GM19372 (cell line): ENCODE results near the gene ZNF519.
"Not testable (repeated sequence)": the region's sequence is repeated elsewhere in the genome, so short reads cannot be mapped to it uniquely, and the experiment has no call there.

Experiments
- ATAC-seq: cut with Tn5 transposase; IDR thresholded peaks from one replicate; pipeline ENCODE4 v1.9.1; 2021; ENCODE audit warnings: mild to moderate bottlenecking, low read depth, moderate library complexity; ENCODE audit not compliant: unreplicated experiment

Gene ZNF519

DNA sequence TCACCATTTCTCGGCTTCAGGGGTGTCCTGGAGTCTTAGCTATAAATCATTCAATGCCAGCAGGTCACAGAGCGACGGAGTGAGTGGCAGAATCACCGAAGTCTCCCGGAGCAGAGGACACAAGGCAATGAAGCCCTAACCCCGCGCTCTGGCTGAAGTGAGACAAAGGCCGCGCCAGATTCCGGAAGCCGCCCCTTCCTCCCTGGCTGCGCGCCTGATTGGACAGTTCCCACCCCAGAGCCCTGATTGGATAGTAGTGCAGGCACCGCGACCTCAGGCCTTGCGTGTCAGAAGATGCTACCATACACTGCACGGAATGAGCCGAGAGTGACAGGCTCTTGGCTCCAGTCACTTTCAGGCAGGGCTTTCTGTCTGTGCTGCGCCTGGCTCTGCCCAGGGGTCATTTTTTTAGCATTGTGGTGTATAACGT lies at the start of gene ZNF519:
ZNF519 (minus strand) TSS at position 165 of the 430 bp plus-strand sequence; CDS start at position 7, 158 bp downstream.
- peak; percentile 100 for ATAC-seq

DNA sequence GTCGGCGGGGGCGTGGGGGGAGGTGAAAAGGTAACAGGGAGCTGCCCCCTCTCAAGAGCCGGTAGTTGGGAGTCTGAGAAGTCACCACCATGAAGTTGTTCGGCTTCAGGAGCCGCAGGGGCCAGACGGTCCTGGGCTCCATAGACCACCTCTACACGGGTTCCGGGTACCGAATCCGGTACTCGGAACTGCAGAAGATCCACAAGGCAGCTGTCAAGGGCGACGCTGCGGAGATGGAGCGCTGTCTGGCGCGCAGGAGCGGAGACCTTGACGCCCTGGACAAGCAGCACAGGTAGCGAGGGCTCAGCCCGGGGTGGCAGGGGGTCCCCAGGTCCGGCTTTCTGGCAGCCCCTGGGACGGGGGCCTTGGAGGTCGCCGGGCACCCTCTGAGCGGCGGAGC lies 47.1 kb upstream of the ZNF519 start:
- peak; percentile 17 for ATAC-seq

GRCh38 chr18:14178321-14179196 lies 46.3 kb upstream of the ZNF519 start:
- peak; percentile 94 for ATAC-seq

DNA sequence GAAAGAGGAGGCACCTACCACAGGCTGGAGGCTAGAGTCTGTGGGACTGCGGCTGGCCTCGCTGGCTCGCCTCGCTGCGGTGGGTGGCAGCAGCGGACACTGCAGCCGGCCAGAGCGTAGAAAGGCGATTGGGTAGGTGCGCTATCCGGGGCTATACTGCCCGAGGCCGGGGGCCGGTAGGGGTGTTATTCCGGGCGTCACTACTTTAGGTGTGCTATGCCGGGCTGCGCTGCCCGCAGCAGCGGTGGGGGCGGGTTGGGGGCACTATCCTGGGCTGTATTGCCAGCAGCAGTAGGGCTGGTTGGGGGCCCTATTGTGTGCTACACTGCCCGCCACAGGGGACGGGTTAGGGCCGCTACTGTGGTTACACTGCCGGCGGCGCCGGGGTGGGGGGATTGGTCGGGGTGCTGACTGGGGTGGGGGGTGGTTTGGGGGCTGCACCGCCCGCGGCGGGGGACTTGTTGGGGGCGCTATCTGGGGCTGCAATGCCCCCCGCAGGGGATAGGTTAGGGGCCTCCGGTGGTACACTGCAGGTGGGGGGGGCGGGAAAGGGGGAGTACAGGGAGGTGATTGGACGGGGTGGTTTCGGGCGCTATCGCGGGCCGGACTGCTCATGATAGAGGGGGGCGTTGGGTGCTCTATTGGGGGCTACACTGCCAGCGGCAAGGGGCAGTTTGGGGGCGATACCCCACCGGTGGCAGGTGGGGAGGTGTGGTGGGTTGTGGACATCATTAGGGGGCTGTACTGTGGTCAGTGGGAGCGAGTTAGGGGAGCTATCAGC lies 45.5 kb upstream of the ZNF519 start:
- ATAC-seq = not testable (repeated sequence)

- ATAC-seq = not testable (repeated sequence)
Observed at GRCh38 chr18:14175404-14175803, 43.2 kb upstream of the ZNF519 start.

DNA sequence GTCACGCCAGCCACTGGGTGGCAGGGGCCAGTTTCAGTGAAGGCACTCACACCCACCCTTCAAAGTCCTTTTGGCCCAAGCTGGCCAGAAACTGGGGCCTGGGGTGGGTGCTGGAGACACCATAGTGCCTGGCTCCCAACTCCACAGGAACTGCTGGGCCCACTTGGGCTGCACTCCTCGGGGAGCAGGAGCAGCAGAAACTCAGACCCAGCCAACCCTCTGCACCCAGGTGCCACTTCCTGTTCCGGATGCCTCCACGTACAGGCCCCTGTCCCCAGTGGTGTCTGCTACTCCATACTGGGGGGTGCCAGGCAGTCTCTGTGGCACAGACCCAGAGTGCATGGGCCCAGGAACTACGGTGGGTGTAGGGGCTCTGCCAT lies 42.5 kb upstream of the ZNF519 start:
- no peak for ATAC-seq

- ATAC-seq = not testable (repeated sequence)
Observed at GRCh38 chr18:14174002-14174705, 41.9 kb upstream of the ZNF519 start.

- ATAC-seq = not testable (repeated sequence)
Observed at GRCh38 chr18:14173116-14173951, 41.1 kb upstream of the ZNF519 start.

DNA sequence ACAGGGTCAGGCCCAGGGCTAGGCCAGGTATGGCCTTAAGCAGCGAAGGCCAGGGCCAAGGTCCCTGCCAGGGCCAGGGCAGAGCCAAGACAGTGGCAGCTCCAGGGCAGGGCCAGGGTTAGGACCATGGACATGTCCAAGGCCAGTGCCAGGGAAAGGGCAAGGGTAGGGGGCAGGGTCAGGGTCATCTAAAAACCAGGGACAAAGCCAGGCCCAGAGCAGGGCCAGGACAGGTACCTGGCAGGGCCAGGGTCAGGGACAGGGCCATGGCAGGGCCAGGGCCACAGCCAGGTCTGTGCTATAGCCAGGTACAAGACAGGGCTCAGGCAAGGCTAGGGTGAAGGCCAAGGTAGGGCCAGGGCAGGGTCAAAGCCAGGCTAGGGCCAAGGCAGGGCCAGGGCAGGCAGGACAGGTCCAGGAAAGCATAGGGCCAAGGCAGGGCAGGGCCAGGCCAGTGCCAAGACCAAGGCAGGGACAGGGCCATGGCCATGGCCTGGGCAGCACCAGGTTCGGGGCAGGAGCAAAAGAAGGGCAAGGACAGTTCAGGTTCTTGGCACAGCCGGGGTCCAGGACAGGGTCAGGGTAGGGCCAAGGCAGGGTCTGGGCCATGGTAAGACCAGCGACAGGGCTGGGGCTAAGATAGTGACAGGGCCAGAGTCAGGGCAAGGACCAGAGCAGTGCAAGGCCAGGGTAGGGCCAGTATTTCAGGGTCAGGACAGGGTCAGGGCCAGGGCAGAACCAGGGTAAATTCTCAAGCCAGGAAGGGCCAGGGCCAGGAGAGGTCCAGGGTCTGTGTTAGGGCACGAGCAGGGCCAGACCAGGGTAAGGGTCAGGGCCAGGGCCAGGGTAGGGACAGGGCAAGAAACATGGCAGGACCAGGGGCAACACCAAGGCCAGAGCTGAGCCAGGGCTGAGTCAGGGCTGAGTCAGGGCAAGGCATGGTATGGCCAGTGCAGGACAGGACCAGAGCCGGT lies 40.2 kb upstream of the ZNF519 start:
- not testable (repeated sequence) for ATAC-seq

- ATAC-seq = not testable (repeated sequence)
Observed at GRCh38 chr18:14171301-14172141, 39.3 kb upstream of the ZNF519 start.

- not testable (repeated sequence) for ATAC-seq
Observed at GRCh38 chr18:14170367-14171036, 38.3 kb upstream of the ZNF519 start.

DNA sequence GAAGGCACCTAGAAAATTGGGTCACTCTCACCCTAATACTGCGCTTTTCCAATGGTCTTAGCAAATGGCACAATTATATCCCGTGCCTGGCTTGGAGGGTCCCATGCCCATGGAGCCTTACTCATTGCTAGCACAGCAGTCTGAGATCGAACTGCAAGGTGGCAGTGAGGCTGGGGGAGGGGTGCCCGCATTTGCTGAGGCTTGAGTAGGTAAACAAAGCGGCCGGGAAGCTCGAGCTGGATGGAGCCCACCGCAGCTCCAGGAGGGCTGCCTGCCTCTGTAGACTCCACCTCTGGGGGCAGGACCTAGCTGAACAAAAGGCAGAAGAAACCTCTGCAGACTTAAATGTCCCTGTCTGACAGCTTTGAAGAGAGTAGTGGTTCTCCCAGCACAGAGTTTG lies 30.7 kb upstream of the ZNF519 start:
- not testable (repeated sequence) for ATAC-seq

DNA sequence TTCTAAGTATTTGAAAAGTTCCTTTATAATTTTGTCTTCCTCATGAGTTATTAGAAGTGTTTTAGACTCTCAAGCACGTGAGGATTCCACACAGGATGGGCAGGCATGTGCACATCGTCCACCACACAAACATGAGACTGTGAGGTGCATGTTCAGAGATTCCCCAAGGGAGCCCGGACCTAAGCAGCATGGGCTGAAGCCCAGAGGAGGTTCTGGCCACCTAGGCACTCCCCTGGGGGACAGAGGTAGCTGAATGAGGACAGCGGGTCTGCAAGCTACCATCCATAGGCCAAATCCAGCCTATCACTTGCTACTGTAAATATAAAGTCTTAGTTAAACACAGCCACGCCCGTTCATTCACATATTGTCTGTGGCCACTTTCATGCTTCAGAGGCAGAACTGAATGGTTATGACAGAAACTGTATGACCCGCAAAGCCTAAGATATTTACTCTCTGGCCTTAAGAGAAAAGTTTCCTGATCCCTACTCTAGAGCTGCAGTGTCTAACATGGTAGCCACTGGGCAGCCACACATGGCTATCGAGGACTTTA lies 19.4 kb upstream of the ZNF519 start:
- ATAC-seq = not testable (repeated sequence)

GRCh38 chr18:14150766-14151165 lies 18.5 kb upstream of the ZNF519 start:
- not testable (repeated sequence) for ATAC-seq

DNA sequence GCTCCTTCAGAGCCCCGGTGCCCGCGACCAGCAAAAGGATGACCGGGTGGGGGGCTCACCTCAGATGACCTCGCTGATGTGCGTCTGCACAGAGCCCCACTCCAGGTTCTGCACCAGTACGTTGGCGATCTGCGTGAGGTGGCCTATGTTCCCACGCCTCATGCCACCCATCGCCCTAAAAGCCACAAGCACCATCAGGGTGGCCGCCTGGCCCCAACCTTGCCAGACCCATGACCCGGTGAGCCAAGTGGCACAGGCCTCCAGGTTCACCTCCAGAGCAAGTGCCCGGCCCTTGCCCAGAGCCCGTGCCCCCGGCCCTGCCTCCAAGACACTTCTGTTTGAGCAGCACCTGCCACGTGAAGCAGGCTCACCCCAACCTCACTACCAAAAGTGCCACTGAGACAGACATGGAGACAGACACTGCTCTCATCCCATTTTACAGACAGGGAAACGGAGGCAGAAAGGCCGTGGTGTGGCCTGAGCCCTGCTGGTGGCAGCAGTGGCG lies 17.7 kb upstream of the ZNF519 start:
- not testable (repeated sequence) for ATAC-seq

- ATAC-seq = not testable (repeated sequence)
Observed at GRCh38 chr18:14149121-14149850, 17.1 kb upstream of the ZNF519 start.
